GM10266 (cell line): ENCODE results near the gene PBRM1.

ENCODE experiments used
- DNase-seq: peaks from one replicate; pipeline ENCODE4 v3.0.0; 2012; ENCODE audit errors: extremely low spot score
- TF ChIP-seq, protein P1 (sequence below): IDR thresholded peaks from 2 replicates; pipeline ENCODE4 v1.5.1; 2012; ENCODE audit warnings: mild to moderate bottlenecking, low read depth; ENCODE audit not compliant: control insufficient read depth, insufficient read depth; ENCODE audit errors: missing control alignments

Gene PBRM1

DNA sequence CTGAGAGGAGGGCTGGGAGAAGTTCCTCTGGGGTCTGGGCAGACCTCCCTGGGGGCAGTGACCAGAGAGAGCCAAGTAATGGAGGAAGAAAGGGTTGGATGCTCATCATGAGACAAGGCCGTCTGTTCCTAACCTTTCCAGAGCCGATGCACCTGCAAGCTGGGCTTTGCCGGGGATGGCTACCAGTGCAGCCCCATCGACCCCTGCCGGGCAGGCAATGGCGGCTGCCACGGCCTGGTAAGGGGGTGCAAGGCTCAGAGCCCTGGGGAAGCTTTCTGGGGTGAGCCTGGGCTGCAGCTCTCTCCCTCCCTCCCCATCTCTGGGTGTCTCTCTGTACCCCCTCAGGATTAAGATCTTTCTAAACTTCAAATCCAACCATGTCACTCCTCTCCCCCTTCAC, 174.2 kb downstream of the PBRM1 start:
- no peak for DNase-seq
- TF ChIP-seq, protein P1, sequence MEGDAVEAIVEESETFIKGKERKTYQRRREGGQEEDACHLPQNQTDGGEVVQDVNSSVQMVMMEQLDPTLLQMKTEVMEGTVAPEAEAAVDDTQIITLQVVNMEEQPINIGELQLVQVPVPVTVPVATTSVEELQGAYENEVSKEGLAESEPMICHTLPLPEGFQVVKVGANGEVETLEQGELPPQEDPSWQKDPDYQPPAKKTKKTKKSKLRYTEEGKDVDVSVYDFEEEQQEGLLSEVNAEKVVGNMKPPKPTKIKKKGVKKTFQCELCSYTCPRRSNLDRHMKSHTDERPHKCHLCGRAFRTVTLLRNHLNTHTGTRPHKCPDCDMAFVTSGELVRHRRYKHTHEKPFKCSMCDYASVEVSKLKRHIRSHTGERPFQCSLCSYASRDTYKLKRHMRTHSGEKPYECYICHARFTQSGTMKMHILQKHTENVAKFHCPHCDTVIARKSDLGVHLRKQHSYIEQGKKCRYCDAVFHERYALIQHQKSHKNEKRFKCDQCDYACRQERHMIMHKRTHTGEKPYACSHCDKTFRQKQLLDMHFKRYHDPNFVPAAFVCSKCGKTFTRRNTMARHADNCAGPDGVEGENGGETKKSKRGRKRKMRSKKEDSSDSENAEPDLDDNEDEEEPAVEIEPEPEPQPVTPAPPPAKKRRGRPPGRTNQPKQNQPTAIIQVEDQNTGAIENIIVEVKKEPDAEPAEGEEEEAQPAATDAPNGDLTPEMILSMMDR: no peak

DNA sequence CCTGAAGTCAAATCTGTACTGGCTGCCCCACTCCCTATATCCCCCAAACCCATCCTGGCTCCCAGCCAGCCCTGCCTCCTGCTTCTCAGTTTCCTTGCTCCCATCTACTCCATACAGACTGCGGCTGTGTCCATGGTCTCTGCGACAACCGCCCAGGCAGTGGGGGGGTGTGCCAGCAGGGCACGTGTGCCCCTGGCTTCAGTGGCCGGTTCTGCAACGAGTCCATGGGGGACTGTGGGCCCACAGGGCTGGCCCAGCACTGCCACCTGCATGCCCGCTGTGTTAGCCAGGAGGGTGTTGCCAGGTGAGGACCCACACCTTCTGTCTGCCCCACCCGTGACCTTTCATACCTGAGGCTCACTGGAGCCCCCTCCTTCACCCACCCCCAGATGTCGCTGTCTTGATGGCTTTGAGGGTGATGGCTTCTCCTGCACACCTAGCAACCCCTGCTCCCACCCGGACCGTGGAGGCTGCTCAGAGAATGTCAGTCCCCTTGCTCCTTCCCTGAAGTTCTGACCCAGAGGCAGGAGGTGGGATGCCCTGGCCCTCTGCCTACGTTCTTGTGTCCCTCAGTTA, 175.9 kb downstream of the PBRM1 start:
- DNase-seq: no peak
- TF ChIP-seq, protein P1: no peak

GRCh38 chr3:52507359-52507758, 178.4 kb downstream of the PBRM1 start:
- no peak for DNase-seq

DNA sequence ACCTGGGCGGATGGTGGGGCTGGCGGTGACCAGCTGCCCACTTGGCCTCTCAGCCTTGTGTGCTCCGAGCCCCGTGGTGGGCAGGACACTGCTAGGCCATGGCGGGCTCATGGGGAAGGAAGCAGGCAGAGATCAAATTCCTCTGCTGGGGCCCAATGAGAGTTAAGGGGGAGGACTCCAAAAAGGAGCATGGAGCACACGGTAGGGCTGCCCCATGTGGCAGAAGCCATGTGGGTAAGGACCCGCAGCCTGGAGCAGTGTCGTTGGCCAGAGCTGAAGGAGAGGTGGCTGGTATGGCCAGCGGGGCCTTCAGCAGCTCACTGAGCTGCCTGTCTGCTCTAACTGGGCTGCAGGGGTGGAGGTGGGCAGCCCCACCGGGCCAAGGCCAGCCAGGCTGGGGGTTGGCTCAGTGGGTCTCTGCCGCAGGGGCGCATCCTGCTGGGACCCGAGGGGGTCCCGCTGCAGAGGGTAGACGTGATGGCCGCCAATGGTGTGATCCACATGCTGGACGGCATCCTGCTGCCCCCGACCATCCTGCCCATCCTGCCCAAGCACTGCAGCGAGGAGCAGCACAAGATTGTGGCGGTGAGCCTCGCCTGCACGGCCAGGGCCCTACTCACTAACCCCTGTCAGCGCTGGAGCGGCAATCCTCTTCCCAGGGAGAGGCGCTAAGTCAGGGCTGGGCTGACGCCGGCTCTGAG, 179.3 kb downstream of the PBRM1 start:
- DNase-seq: no peak
- TF ChIP-seq, protein P1: no peak

More at GRCh38 chr3:52507359-52507758, 178.4 kb downstream of the PBRM1 start:
- TF ChIP-seq, protein P1: no peak

DNA sequence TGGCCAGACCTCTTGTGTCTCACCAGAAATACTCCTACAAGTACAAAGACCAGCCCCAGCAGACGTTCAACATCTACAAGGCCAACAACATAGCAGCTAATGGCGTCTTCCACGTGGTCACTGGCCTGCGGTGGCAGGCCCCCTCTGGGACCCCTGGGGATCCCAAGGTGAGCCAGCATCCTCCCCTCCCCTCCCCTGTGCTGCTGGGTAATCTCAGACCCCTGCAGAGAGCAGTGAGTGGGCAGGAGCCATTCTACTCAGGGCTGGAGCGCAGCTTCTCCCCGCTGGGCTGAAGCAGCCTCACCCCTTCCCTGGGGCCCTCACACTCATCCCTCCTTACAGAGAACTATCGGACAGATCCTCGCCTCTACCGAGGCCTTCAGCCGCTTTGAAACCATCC, 180.7 kb downstream of the PBRM1 start:
- DNase-seq: no peak
- TF ChIP-seq, protein P1: no peak

GRCh38 chr3:52503788-52504424, 181.8 kb downstream of the PBRM1 start:
- no peak for DNase-seq
- TF ChIP-seq, protein P1: no peak
